Activated CD4-positive, alpha-beta T cell treated with anti-CD3 and anti-CD28 coated beads for 24 hours (primary cell): ENCODE measurements around the gene NXPE3.

Experiments
- DNase-seq, 2 donors: peaks; one replicate each; pipeline ENCODE4 v3.0.0-alpha.2; 2020; ENCODE audit warnings: low read depth in 2 of 2

Gene NXPE3

GRCh38 chr3:101828691-101829436 is 49.9 kb downstream of the NXPE3 start:
- peak in 1 of 2 donors; percentile 32 for DNase-seq

- no peak for DNase-seq
These were observed 50.4 kb downstream of the NXPE3 start for GRCh38 chr3:101829437-101829830.

GRCh38 chr3:101829874-101830273 is 50.9 kb downstream of the NXPE3 start:
- DNase-seq, result no peak

GRCh38 chr3:101833446-101833974 is 54.5 kb downstream of the NXPE3 start:
- DNase-seq, result no peak

DNA sequence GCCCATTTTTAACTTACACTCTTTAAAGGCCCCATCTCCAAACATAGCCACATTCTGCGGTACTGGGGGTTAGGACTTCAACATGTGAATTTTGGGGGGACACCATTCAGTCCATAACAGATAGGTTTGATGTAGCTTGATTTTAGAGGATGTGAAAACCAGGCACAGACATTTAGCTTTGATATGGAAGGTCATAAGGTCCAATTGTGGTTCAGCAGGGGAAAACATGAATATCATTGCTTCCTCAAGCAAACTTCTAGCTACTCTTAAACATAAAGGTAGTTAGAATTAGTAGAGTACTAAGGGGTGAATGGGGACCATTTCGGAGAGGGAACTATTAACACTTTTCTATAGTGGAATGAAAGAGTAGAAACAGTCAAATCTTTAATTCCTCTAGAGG is 56.7 kb downstream of the NXPE3 start:
- no peak for DNase-seq

GRCh38 chr3:101836160-101836559 is 57.1 kb downstream of the NXPE3 start:
- no peak for DNase-seq

DNA sequence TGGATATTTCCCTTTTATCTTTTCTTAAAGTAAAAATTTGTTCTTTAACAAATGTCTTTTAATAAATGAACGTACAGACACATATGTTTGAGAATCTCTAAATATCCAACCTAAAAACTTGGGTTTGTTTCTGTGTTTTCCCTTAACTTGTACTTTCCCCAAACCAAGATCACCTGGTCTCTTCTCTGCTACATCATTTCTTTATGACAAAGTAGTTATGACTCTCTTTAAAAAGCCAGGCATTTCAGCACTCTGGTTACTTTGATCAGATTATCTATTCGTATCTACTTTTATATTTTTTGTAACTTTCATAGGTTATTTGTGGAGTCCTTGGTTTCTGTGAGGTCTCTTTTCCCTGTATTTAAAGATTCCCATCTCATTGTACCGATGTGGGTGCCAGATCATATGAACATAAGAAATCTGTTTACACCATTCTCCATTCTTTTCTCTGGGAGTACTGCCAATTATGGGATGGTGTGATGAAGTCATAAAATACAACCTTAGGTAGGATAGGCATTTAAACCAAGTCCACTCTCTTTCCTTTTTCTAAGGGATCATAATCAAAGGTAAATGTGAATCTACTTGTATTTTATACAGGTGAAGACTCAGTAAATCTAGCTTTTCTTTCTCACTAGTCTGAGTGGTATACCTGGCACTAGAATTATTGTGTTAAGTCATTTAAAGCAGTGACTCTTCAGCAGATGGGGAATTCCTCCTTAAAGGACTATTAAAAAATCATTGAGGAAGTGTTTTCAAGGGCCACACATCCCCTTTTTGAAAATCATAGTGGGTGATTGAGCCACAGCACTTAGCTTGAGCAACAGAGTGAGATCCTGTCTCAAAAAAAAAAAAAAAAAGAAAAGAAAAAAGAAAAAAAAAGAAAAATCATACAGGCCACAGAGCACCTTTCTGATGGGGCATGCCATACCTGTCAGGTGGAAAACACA is 57.9 kb downstream of the NXPE3 start:
- no peak for DNase-seq

GRCh38 chr3:101838691-101839090 is 59.7 kb downstream of the NXPE3 start:
- DNase-seq, result no peak

DNA sequence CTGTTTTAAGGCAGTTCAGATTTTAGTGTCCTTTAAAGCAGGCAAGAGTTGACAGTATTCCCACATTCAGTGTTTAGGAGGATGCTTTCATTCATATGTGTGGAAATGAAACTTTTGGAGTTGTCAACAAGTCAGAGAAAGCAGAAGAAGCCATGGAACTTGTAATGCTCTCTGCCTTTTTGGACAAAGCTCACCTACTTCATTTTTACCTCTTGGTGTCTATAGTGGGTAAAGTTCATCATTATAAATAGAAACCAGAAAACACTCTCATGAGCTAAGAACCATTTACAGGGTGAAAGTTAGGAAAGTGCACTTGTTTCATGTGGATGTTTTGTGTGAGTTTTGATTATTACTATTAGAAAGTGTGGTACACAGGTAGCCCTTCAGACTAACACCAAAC is 61.1 kb downstream of the NXPE3 start:
- no peak for DNase-seq

DNA sequence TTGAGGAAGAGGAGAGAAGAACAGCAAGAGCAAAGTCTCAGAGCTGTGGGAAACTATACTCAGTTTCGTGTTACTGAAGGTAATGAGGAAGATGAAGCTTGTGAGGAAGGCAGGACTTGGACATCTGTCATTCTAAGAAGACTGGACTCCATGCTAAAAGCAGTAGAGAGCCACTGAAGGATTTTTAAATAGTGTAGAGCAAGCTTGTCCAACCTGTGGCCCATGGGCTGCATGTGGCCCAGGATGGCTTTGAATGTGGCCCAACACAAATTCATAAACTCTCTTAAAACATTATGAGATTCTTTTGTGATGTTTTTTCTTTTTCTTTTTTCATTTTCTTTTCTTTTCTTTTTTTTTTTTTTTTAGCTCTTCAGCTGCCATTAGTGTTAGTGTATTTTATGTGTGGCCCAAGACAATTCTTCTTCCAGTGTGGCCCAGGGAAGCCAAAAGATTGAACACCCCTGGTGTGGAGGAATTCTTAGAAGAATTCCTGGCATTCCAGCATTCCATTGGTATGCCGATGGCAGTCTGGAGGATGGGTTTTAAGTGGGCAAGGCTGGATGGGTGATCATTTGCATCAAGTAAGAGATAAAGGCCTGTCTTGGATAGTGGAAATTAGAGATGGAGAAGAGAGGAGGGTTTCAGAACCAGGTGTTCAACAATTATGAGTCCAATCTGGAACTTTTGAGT is 63.4 kb downstream of the NXPE3 start:
- no peak for DNase-seq

GRCh38 chr3:101842935-101843330 is 63.9 kb downstream of the NXPE3 start:
- no peak for DNase-seq

DNA sequence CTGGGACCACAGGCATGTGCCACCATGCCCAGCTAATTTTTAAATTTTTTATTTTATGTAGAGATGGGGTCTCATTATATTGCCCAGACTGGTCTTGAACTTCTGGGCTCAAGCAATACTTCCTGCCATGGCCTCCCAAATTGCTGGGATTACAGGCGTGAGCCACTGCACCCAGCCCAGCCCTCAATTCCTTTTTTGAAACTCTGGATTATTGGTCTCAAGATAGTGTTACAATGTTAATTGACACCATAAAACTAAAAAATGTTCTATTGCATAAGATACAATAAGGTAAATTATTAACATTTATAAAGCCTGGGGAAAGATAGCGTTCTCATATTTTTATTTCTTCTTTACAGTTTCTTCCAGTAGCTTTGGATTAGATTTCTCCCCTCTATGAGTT is 66.4 kb downstream of the NXPE3 start:
- no peak for DNase-seq

DNA sequence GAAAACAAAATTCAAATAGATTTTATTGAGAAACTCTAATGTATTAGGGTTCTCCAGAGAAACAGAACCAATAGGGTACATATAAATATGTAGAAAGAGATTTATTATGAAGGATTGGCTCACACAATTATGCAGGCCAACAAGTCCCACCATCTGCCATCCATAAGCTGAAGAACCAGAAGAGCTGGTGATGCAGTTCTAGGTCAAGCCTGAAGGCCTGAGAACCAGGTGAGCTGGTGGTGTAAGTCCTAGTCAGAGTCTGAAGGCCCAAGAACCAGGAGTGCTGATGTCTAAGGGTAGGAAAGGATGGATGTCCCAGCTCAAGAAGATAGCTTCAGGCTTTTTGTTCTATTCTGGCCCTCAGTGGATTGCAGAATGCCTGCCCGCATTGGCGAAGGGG is 67.7 kb downstream of the NXPE3 start:
- no peak for DNase-seq

- no peak for DNase-seq
These were observed 68.3 kb downstream of the NXPE3 start for GRCh38 chr3:101847328-101847727.

DNA sequence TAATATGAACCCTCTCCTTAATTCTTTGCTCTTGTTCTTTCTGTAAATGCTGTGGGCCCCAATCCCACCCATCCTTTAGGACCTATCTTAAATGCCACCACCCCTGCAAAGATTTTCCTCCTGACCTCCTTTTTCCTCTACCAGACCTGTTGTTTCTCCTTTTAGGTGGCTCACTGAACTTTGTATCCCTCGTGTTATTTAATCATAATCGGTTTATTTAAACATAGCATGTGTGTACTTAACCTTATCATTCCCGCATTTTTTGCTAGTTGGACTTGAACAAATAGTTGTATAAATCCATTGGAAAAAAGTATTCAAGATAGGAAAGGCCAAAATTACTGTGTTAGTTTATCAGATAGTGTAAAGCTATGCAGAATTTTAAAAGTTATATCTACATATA is 69.3 kb downstream of the NXPE3 start:
- DNase-seq, result no peak

DNA sequence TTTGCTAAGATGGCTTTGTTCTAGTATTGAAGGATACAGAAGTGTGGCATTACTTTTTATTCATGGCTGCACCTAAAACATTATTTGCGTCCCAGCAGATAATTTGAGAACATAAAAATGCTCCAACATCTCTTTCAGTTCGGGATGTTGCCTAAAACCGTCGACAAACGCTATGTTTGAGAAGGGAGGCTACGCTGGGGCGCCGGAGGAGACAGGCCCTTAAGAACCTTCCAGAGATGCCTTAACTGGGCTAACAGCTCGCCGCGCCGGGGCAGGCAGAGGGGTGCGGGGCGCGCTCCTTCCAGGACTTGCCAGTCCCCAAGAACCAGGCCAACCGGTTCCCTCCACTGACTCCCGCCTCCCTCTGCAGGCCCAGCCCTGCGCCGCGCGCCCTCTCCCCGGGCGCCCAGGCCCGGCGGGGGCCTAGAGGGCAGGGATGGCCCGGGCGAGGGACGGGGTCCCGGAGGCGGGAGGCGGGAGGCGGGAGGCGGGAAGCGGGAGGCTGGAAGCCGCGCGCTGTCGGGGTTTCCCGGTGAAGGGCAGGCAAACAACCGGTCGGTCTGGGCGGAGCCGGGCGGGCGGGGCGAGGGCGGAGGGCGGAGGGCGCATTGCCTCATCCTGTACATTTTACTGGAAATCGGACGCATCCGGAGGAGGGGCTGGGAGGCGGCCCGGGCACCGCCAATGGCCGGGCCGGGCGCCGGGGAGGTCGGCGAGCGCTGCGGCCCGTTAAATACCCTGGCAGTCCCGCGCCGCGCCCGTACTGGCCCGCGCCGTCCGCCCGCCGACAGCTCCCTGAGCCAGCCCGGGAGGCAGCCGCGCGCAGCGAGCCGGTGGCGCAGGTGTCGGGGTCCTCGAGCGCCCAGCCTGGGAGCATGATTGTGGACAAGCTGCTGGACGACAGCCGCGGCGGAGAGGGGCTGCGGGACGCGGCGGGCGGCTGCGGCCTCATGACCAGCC is 70.0 kb downstream of the NXPE3 start, which contains the start of gene NFKBIZ:
NFKBIZ (plus strand) TSS at position 761 of the 960 bp plus-strand sequence; CDS start at position 876, 115 bp downstream.
- peak; percentile 87 to 90 for DNase-seq

GRCh38 chr3:101849714-101850245 is 70.8 kb downstream of the NXPE3 start:
- peak; percentile 27 to 35 for DNase-seq

- DNase-seq, result peak; percentile 17 to 33
These were observed 71.4 kb downstream of the NXPE3 start for GRCh38 chr3:101850246-101851051.

GRCh38 chr3:101851072-101851770 is 72.2 kb downstream of the NXPE3 start:
- no peak for DNase-seq
